Measurements from ENCODE around the gene WWC2. TPM values are rescaled to one million over a fixed set of nuclear protein-coding genes. Genes with fewer than 3 reads are reported as not detected.
A peak's percentile ranks its signal among the peaks of the same experiment; 100 is the strongest.

The WWC2 gene
- total RNA-seq, 1 donor = 35.1 TPM

- no peak overlapping the region for H2AFZ ChIP-seq (ENCODE audit: low read length)
Measured at GRCh38 chr4:183195534-183195933, 96.5 kb downstream of the WWC2 start.

GRCh38 chr4:183197140-183197539 lies 98.1 kb downstream of the WWC2 start:
- H3K79me2 ChIP-seq (ENCODE audit: insufficient read depth, low read length) = peaks cover 45% of the 10 kb centered on the region
- no peak overlapping the region for H3K4me2 ChIP-seq (ENCODE audit: insufficient read depth, low read length)
- peaks cover 3% of the 10 kb centered on the region for H3K36me3 ChIP-seq (ENCODE audit: insufficient read depth, low read length)
- H4K20me1 ChIP-seq (ENCODE audit: insufficient read depth, low read length) = peaks cover 2% of the 10 kb centered on the region
- no peak for TF ChIP-seq CTCF (IDR thresholded peaks at IDR 0.05; ENCODE audit: extremely low read depth, low read depth, low read length)
- H3K27me3 ChIP-seq (ENCODE audit: insufficient read depth, low read length) = no peaks in the 10 kb centered on the region
- H3K4me1 ChIP-seq (ENCODE audit: insufficient read depth, low read length) = peaks cover 26% of the 10 kb centered on the region
- no peak overlapping the region for H3K27ac ChIP-seq (ENCODE audit: low read depth, low read length)
- H3K9me3 ChIP-seq (ENCODE audit: low read depth, low read length) = no peaks in the 10 kb centered on the region
- H3K4me3 ChIP-seq (ENCODE audit: insufficient read depth, low read length) = no peak overlapping the region
- H2AFZ ChIP-seq (ENCODE audit: low read length) = no peak overlapping the region
- no peak for DNase-seq (ENCODE audit: insufficient read length, low spot score, missing footprints)

More at GRCh38 chr4:183195534-183195933, 96.5 kb downstream of the WWC2 start:
- no peak overlapping the region for H3K27ac ChIP-seq (ENCODE audit: low read depth, low read length)
- no peak overlapping the region for H3K4me2 ChIP-seq (ENCODE audit: insufficient read depth, low read length)
- peaks cover 8% of the 10 kb centered on the region for H4K20me1 ChIP-seq (ENCODE audit: insufficient read depth, low read length)
- peaks cover 10% of the 10 kb centered on the region for H3K4me1 ChIP-seq (ENCODE audit: insufficient read depth, low read length)
- H3K27me3 ChIP-seq (ENCODE audit: insufficient read depth, low read length) = no peaks in the 10 kb centered on the region
- H3K4me3 ChIP-seq (ENCODE audit: insufficient read depth, low read length) = no peak overlapping the region
- DNase-seq (ENCODE audit: insufficient read length, low spot score, missing footprints) = no peak
- H3K79me2 ChIP-seq (ENCODE audit: insufficient read depth, low read length) = peaks cover 52% of the 10 kb centered on the region
- TF ChIP-seq CTCF (IDR thresholded peaks at IDR 0.05; ENCODE audit: extremely low read depth, low read depth, low read length) = no peak
- H3K9me3 ChIP-seq (ENCODE audit: low read depth, low read length) = no peaks in the 10 kb centered on the region
- peaks cover 3% of the 10 kb centered on the region for H3K36me3 ChIP-seq (ENCODE audit: insufficient read depth, low read length)

- no peaks in the 10 kb centered on the region for H4K20me1 ChIP-seq (ENCODE audit: insufficient read depth, low read length)
- peaks cover 3% of the 10 kb centered on the region for H3K36me3 ChIP-seq (ENCODE audit: insufficient read depth, low read length)
- no peak for TF ChIP-seq CTCF (IDR thresholded peaks at IDR 0.05; ENCODE audit: extremely low read depth, low read depth, low read length)
- H3K9me3 ChIP-seq (ENCODE audit: low read depth, low read length) = no peaks in the 10 kb centered on the region
- peak; percentile 66 for DNase-seq (ENCODE audit: insufficient read length, low spot score, missing footprints)
- H3K4me1 ChIP-seq (ENCODE audit: insufficient read depth, low read length) = peaks cover 29% of the 10 kb centered on the region
- peak overlapping the region; percentile 87 for H3K27ac ChIP-seq (ENCODE audit: low read depth, low read length)
- H3K79me2 ChIP-seq (ENCODE audit: insufficient read depth, low read length) = peaks cover 46% of the 10 kb centered on the region
- peak overlapping the region; percentile 24 for H2AFZ ChIP-seq (ENCODE audit: low read length)
- H3K27me3 ChIP-seq (ENCODE audit: insufficient read depth, low read length) = no peaks in the 10 kb centered on the region
- H3K4me3 ChIP-seq (ENCODE audit: insufficient read depth, low read length) = peak overlapping the region; percentile 4
- H3K4me2 ChIP-seq (ENCODE audit: insufficient read depth, low read length) = peak overlapping the region; percentile 58
Measured at GRCh38 chr4:183200453-183200852, 101.4 kb downstream of the WWC2 start.

GRCh38 chr4:183201331-183201730 lies 102.3 kb downstream of the WWC2 start:
- H3K79me2 ChIP-seq (ENCODE audit: insufficient read depth, low read length) = peaks cover 48% of the 10 kb centered on the region
- no peak overlapping the region for H3K4me3 ChIP-seq (ENCODE audit: insufficient read depth, low read length)
- no peaks in the 10 kb centered on the region for H3K9me3 ChIP-seq (ENCODE audit: low read depth, low read length)
- no peak overlapping the region for H2AFZ ChIP-seq (ENCODE audit: low read length)
- peak overlapping the region; percentile 87 for H3K27ac ChIP-seq (ENCODE audit: low read depth, low read length)
- H3K4me1 ChIP-seq (ENCODE audit: insufficient read depth, low read length) = peaks cover 29% of the 10 kb centered on the region
- no peak for TF ChIP-seq CTCF (IDR thresholded peaks at IDR 0.05; ENCODE audit: extremely low read depth, low read depth, low read length)
- no peaks in the 10 kb centered on the region for H3K27me3 ChIP-seq (ENCODE audit: insufficient read depth, low read length)
- H3K36me3 ChIP-seq (ENCODE audit: insufficient read depth, low read length) = peaks cover 3% of the 10 kb centered on the region
- DNase-seq (ENCODE audit: insufficient read length, low spot score, missing footprints) = peak; percentile 56
- peak overlapping the region; percentile 58 for H3K4me2 ChIP-seq (ENCODE audit: insufficient read depth, low read length)
- H4K20me1 ChIP-seq (ENCODE audit: insufficient read depth, low read length) = peaks cover 3% of the 10 kb centered on the region

Data from osteoblast (primary cell).